Cardiac muscle cell (in vitro differentiated cells and primary cell): Measurements from ENCODE around the gene LDLRAD4. TPM values are rescaled to one million over a fixed set of nuclear protein-coding genes. Genes with fewer than 3 reads are reported as not detected.

Experiments
- DNase-seq, 2 donors: peaks; one replicate each; pipeline versions ENCODE4 v3.0.0 to v3.0.0-alpha.2; 2010 to 2017; ENCODE audit warnings: low read depth in 1 of 2, low spot score in 1 of 2
- H3K27ac ChIP-seq: fragments of 200-600 bp; sonication (generic); 2 replicates; pipeline ENCODE4 v1.5.1; 2016
- H3K27me3 ChIP-seq: fragments of 200-600 bp; sonication (generic); 2 replicates; pipeline ENCODE4 v1.6.0; 2016; ENCODE audit warnings: control low read depth
- H3K36me3 ChIP-seq: fragments of 200-600 bp; sonication (generic); 2 replicates; pipeline ENCODE4 v1.5.1; 2016; ENCODE audit warnings: control low read depth
- H3K4me1 ChIP-seq: fragments of 200-600 bp; sonication (generic); 2 replicates; pipeline ENCODE4 v1.8.1; 2017; ENCODE audit warnings: low read depth, mild to moderate bottlenecking, mixed run types
- H3K4me3 ChIP-seq: fragments of 200-600 bp; sonication (generic); 2 replicates; pipeline ENCODE4 v1.5.1; 2016; ENCODE audit warnings: mild to moderate bottlenecking
- H3K9me3 ChIP-seq: fragments of 200-600 bp; sonication (generic); 2 replicates; pipeline ENCODE4 v1.5.1; 2017; ENCODE audit warnings: low read depth, mild to moderate bottlenecking, control low read depth
- polyA plus RNA-seq: library from polyadenylated mRNA; unstranded; fragments of >200 nt; fragmentation: Nextera tagmentation; extraction: Ambion mirVana; gene quantifications from 2 replicates; pipeline ENCODE4 v1.2.1, GENCODE V29; 2016
- total RNA-seq: library from RNA; depleted of rRNA; stranded (reverse); fragments of >200 nt; gene quantifications from 2 replicates; pipeline ENCODE4 v1.2.3, GENCODE V29; 2016
- TF ChIP-seq, protein P1 (sequence below): IDR thresholded peaks from 2 replicates; pipeline ENCODE4 v1.5.1; 2012; ENCODE audit warnings: low read depth, mild to moderate bottlenecking, low read length

Gene LDLRAD4
- total and polyA plus RNA-seq, 2 experiments from 2014 or later, result 10.5 to 11.5 TPM

DNA sequence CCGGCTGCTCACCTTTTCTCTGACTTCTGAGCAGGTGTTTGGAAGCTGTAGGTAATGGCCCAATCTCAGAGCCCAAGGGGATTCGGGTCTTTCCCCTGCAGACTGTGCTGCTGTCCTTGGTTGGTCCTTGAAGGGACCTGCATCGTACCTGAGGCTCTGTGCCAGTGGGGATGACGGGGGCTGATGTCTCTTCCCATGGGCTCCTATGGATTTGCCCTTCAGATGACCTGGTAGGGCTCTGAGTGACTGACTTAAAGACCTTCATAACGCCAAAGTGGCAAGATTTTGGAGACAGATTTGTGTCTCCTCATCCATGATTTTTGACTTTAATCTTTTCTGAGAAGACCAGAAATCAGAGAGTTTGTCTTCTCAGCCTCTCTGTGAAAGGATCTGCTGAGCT, 341.7 kb downstream of the LDLRAD4 start:
- TF ChIP-seq, protein P1, sequence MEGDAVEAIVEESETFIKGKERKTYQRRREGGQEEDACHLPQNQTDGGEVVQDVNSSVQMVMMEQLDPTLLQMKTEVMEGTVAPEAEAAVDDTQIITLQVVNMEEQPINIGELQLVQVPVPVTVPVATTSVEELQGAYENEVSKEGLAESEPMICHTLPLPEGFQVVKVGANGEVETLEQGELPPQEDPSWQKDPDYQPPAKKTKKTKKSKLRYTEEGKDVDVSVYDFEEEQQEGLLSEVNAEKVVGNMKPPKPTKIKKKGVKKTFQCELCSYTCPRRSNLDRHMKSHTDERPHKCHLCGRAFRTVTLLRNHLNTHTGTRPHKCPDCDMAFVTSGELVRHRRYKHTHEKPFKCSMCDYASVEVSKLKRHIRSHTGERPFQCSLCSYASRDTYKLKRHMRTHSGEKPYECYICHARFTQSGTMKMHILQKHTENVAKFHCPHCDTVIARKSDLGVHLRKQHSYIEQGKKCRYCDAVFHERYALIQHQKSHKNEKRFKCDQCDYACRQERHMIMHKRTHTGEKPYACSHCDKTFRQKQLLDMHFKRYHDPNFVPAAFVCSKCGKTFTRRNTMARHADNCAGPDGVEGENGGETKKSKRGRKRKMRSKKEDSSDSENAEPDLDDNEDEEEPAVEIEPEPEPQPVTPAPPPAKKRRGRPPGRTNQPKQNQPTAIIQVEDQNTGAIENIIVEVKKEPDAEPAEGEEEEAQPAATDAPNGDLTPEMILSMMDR, result no peak
- Histone ChIP-seq H3K36me3 (no peaks in the 10 kb centered on the region), H3K27me3 (no peaks in the 10 kb centered on the region), H3K4me1 (peaks cover 22% of the 10 kb centered on the region), H3K9me3 (no peaks in the 10 kb centered on the region), H3K4me3 (no peak overlapping the region), H3K27ac (no peak overlapping the region)
- no peak for DNase-seq

GRCh38 chr18:13562494-13563029, 344.0 kb downstream of the LDLRAD4 start:
- DNase-seq, result peak in 1 of 2 donors; percentile 66
- Histone ChIP-seq H3K27me3 (no peaks in the 10 kb centered on the region), H3K4me3 (no peak overlapping the region), H3K4me1 (peaks cover 26% of the 10 kb centered on the region), H3K27ac (peak overlapping the region; percentile 21), H3K36me3 (no peaks in the 10 kb centered on the region), H3K9me3 (no peaks in the 10 kb centered on the region)
- TF ChIP-seq, protein P1, result no peak

- TF ChIP-seq, protein P1, result no peak
- no peaks in the 10 kb centered on the region for H3K9me3 ChIP-seq
- H3K27ac ChIP-seq, result peak overlapping the region; percentile 21
- peaks cover 28% of the 10 kb centered on the region for H3K4me1 ChIP-seq
- H3K4me3 ChIP-seq, result no peak overlapping the region
- peak in 1 of 2 donors; percentile 18 for DNase-seq
- H3K36me3 ChIP-seq, result no peaks in the 10 kb centered on the region
- no peaks in the 10 kb centered on the region for H3K27me3 ChIP-seq
Observed at GRCh38 chr18:13563390-13563805, 344.8 kb downstream of the LDLRAD4 start.

DNA sequence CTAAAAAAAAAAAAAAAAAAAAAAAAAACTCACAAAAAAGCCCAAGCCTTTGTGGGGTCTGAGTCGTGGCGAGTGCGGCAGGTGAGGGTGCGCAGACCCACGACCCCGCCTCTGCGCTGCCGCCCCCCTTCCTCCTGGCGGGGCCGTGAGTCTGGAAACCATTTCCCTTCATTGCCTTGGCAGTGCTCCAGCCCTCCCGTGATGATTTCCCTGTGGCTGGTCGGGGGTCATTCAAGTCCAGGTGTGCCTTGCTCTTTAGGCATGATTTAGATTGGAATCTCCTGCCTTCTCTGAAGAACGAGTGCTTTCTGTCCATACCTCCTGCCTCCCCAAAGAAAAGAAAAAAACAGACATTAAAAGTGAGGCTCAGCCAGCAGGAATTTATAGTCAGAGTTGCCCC, 346.0 kb downstream of the LDLRAD4 start:
- Histone ChIP-seq H3K27me3 (no peaks in the 10 kb centered on the region), H3K4me3 (no peak overlapping the region), H3K27ac (no peak overlapping the region), H3K4me1 (peaks cover 28% of the 10 kb centered on the region), H3K9me3 (no peaks in the 10 kb centered on the region), H3K36me3 (no peaks in the 10 kb centered on the region)
- TF ChIP-seq, protein P1, result no peak
- no peak for DNase-seq

DNA sequence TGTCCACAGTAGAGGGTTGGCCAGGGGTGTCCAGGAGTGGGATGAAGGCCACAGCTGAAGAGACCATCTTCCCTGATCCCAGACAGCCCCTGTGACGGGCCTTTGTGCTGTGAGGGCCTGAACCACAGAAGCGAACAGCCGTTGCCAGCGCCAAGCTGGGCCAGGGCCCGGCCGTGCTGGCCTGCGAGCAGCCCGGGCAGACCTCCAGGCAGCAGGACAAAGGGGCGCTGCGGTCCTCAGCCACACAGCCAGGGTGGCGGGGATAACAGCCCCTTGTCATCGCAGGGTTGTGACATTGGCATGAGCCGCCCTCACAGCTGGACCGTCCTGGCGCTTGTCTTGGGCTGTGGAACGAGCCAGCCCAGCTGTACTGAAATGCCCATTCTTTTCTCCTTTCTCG, 346.7 kb downstream of the LDLRAD4 start:
- TF ChIP-seq, protein P1, result no peak
- peaks cover 32% of the 10 kb centered on the region for H3K4me1 ChIP-seq
- H3K9me3 ChIP-seq, result no peaks in the 10 kb centered on the region
- no peaks in the 10 kb centered on the region for H3K27me3 ChIP-seq
- H3K36me3 ChIP-seq, result no peaks in the 10 kb centered on the region
- H3K4me3 ChIP-seq, result no peak overlapping the region
- no peak for DNase-seq
- no peak overlapping the region for H3K27ac ChIP-seq
